ENCODE measurements around the gene SNAPC2.

The SNAPC2 gene

GRCh38 chr19:7874076-7874896, 45.9 kb upstream of the SNAPC2 start, which contains the start of gene PRR36:
PRR36 (minus strand) TSS chr19:7874390; CDS start chr19:7873689, 701 bp downstream.
- in situ Hi-C loops (cut with HindIII; ENCODE audit: low sequenced_read_pairs) = no loop called here
- DNase-seq (ENCODE audit: low read depth) = no peak
- H3K4me3 ChIP-seq (ENCODE audit: low read depth, low read length) = peak within 1 kb of the TSS; percentile 25

GRCh38 chr19:7874897-7875273, 45.3 kb upstream of the SNAPC2 start:
- no peak for TF ChIP-seq CTCF (IDR thresholded peaks at IDR 0.05; ENCODE audit: low read depth, low read length, missing control alignments)
- in situ Hi-C loops (cut with HindIII; ENCODE audit: low sequenced_read_pairs) = no loop called here
- no peak overlapping the region for H3K4me3 ChIP-seq (ENCODE audit: low read depth, low read length)
- DNase-seq (ENCODE audit: low read depth) = no peak

More at GRCh38 chr19:7874076-7874896, 45.9 kb upstream of the SNAPC2 start, which contains the start of gene PRR36:
- TF ChIP-seq CTCF (IDR thresholded peaks at IDR 0.05; ENCODE audit: low read depth, low read length, missing control alignments) = no peak

- no peak for DNase-seq (ENCODE audit: low read depth)
- TF ChIP-seq CTCF (IDR thresholded peaks at IDR 0.05; ENCODE audit: low read depth, low read length, missing control alignments) = no peak
- no peak overlapping the region for H3K4me3 ChIP-seq (ENCODE audit: low read depth, low read length)
- in situ Hi-C loops (cut with HindIII; ENCODE audit: low sequenced_read_pairs) = no loop called here
Observed at GRCh38 chr19:7877249-7877836, 42.8 kb upstream of the SNAPC2 start.

- no peak for TF ChIP-seq CTCF (IDR thresholded peaks at IDR 0.05; ENCODE audit: low read depth, low read length, missing control alignments)
- no peak overlapping the region for H3K4me3 ChIP-seq (ENCODE audit: low read depth, low read length)
- DNase-seq (ENCODE audit: low read depth) = no peak
- in situ Hi-C loops (cut with HindIII; ENCODE audit: low sequenced_read_pairs) = no loop called here
Observed at GRCh38 chr19:7879111-7879807, 40.9 kb upstream of the SNAPC2 start.

- TF ChIP-seq CTCF (IDR thresholded peaks at IDR 0.05; ENCODE audit: low read depth, low read length, missing control alignments) = no peak
- no peak for DNase-seq (ENCODE audit: low read depth)
- H3K4me3 ChIP-seq (ENCODE audit: low read depth, low read length) = no peak overlapping the region
- in situ Hi-C loops (cut with HindIII; ENCODE audit: low sequenced_read_pairs) = no loop called here
Observed at GRCh38 chr19:7879836-7880235, 40.3 kb upstream of the SNAPC2 start.

GRCh38 chr19:7881910-7882309, 38.2 kb upstream of the SNAPC2 start:
- H3K4me3 ChIP-seq (ENCODE audit: low read depth, low read length) = no peak overlapping the region
- no peak for DNase-seq (ENCODE audit: low read depth)
- in situ Hi-C loops (cut with HindIII; ENCODE audit: low sequenced_read_pairs) = no loop called here
- TF ChIP-seq CTCF (IDR thresholded peaks at IDR 0.05; ENCODE audit: low read depth, low read length, missing control alignments) = no peak
